HG02759 (cell line): ENCODE data around the gene SLC25A13.

Source experiments
- ATAC-seq: cut with Tn5 transposase; IDR thresholded peaks from one replicate; pipeline ENCODE4 v1.9.1; 2021; ENCODE audit warnings: mild to moderate bottlenecking, moderate library complexity; ENCODE audit not compliant: unreplicated experiment

Gene SLC25A13

DNA sequence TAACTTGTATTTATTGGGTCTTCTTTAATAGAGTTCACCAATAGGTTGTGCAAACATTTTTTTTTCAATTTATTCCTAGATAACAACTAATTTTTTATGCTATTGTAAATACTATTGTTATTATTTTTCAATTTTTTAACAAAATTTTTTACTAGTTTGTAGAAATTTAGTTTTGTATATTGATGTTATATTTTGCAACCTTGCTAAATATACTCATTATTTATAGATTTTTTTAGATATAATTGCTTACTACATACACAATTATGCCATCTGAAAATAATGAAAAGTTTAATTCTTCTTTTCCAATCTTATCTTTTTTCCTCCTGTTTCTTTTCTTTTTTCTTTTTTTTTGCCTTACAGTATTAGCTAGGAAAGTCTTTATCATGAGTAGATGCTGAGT is 216.9 kb downstream of the SLC25A13 start:
- no peak for ATAC-seq

DNA sequence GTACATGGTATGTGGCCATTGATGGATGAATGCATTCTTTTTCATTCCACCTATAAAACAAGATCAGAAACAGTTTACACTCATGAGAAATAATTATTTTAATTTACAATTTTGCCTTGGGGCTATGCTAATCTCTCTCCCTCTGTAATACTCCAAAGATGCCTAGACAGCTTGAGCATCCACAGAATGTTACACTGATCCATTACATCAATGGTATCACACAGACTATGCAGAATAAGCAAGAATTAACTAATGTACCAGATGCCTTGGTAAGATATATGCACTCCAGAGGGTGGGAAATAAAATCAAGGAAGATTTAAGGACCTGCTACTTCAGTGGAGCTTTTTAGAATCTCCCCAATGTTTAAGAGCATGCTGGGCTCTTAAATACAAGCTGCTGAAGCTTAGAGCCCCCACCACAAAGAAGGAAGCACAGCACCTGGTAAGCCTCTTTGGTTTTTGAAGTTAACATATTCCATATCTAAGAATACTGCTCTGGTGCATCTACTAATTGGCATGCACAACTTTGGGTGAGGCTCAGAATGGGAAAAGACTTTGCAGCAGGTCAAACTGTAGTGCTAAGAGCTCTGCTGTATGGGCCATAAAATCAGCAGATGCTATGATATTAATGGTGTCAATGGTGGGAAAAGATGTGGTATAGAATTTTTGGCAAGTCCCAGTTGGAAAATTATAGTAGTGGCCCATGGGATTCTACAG is 219.6 kb downstream of the SLC25A13 start:
- no peak for ATAC-seq

DNA sequence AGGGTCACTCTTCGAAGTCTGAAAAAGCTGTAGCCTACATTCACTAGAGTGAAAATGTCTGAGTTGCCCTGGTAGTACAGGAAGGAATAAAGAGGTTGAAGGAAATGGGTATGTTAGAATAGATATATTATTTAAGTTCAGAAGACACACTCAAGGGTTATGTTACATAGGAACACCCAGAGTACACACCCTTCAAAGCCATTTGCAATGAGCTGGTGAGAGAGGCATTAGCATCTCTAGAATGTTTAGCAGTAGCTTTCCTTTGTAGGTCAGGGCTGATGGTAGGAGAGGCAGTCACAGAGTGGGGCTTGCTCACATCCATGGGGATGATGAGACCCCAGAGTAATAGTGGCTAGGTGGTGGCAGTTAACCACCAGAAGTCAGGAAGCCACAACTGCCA is 221.2 kb downstream of the SLC25A13 start:
- no peak for ATAC-seq

DNA sequence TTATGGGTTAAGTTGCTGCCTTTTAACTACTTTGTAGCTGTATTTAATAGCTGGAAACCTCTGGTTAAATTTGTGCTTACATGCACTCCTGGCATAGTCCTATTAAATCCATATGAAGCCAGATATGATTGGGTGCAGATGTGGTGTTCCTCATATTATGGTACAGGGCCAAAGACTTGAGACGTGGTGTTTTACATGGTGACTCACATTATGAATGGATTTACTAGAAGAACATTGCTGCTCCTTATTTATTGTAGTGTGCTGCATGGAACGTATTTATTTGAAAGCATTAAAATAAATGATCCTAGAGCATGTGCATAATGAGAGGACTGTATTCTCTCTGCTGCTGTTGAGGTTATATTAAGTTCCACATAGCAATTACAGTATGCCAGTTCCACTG is 224.1 kb downstream of the SLC25A13 start:
- ATAC-seq: no peak

DNA sequence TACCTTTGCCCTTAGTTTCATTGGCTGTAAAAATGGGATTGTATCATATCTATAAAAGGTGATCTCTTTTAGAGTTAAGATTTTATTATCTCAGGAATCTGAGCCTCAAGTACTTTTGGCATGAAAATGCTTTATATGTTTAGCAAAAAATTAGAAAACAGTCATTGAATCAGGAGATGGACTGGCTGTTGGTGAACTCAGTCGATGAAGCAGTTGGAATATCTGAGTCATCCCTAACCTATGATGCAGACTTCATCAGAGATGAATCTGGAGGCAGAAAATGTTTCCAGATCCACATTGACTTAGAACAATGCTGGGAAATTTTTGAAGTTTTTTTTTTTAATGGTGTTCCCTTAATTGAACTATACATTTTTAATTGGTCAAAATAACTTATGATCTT is 228.5 kb downstream of the SLC25A13 start:
- no peak for ATAC-seq

- ATAC-seq: no peak
Measured at GRCh38 chr7:96090756-96091155, 231.1 kb downstream of the SLC25A13 start.

DNA sequence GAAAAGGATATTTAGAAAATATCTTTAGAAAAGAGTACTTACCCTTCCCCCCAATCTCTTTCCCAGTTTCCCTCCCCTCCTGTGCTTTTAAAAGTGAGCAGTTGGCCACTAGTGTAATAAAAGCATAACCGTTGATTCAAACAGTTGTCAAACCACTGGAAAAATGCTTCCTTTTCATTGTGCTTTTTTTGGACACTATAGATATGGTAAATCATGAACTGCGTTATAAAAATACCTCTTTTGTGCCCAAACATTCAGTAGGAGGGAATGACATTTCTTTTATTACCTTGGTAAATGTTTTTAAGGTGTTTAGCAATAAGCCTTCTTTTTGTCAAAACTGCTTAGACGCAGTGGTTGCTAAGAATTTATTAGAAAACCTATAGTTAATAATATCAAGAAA is 232.4 kb downstream of the SLC25A13 start:
- no peak for ATAC-seq

DNA sequence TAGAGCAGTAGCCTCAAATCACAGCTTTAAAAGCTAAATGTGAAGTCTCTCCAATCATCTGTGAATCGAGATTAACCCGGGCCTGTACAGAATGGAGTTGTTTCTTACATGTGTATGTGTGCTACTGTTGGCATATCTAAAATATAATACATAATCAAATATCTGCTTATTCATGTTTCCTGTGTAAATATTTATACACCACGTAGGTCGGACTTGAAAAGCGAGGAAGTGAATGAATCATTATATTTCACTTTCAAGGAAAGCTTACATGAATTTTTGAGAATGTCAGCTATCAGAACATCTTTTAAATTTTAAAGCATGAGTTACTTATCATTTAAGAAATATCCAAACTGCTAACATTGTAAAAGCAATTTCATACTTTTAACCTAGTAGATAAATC is 233.3 kb downstream of the SLC25A13 start:
- ATAC-seq: no peak

- no peak for ATAC-seq
Measured at GRCh38 chr7:96085953-96086352, 235.9 kb downstream of the SLC25A13 start.

- ATAC-seq: no peak
Measured at GRCh38 chr7:96084881-96085553, 236.9 kb downstream of the SLC25A13 start.

GRCh38 chr7:96080027-96080426 is 241.9 kb downstream of the SLC25A13 start:
- no peak for ATAC-seq

DNA sequence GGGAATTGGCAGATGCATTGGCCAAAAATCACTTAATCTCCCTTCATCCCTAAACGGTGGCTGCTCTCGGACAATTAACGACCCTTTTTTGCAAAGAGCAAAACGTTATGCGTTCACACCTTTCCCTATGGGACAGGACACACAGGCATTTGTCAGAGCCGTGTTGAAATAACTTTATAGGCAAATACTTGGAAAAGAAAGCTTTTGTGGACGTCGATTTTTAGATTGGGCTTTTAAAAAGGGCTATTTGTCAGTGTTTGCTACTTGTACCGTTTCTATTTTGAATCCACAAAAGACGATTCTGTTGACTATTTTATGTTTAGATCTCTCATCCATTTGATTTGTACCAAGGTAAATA is 245.6 kb downstream of the SLC25A13 start:
- no peak for ATAC-seq

DNA sequence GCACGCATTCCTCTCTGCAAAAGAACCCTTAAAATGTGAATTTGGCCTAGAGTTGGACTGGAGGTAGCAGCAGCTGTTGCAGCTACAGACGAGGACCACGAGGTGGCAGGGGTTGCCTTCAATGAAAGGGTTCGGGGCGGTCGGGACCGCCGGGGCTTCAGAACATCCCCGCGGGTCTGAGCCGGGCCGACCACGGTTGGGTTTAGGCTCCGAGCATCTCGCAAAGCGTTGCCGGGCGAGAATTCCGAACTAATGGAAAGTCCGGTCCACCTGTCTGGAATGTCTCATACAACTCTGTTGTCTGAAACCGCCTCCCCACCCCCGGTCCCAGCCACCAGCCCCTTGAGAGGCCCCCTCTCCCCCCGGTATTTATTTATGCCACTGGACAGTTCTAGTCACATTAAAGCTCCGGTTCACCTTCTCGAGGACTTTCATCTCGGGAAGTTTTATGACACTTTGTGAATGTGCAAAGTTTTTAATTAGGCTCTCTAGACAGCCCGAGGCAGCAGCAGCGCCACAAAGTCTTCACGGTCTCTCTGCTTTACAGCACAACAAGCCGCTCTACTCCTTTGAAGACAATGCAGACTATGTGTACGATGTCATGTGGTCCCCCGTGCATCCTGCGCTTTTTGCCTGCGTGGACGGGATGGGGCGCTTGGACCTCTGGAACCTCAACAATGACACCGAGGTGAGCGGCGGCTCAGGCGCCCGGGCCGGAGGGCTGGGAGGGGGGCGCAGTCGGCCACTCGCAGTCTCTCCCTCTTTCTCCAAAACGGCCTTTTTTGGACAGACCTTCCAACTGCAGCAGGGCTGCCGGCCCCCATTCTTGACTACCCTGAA is 246.2 kb downstream of the SLC25A13 start:
- peak; percentile 97 for ATAC-seq

DNA sequence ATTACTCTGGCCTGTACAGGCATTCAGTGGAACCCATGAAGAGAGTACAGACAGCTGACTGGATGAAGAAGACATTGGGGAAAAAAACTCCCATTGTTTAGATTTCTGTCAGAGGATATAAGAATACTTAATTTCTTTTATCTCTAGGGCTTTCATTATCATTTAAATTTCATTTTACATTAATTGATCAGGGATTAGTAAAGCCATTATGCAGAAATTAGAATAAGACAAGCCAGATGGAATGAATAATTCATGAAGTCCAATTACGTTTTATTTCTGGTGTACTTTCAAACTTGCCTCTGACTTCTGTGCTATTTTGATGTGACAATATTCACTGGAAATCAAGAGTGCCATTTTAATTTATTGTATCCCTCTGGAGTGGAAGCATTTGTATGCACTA is 247.0 kb downstream of the SLC25A13 start:
- ATAC-seq: no peak
